HuH-7.5 (cell line): ENCODE data around the gene CES5A.
"Not testable (repeated sequence)": the region's sequence is repeated elsewhere in the genome, so short reads cannot be mapped to it uniquely, and the experiment has no call there.

Source experiments
- DNase-seq: peaks from one replicate; pipeline ENCODE4 v3.0.0; 2011; ENCODE audit warnings: low spot score

Gene CES5A

GRCh38 chr16:55873122-55873521 is 2.1 kb downstream of the CES5A start:
- DNase-seq, result no peak

- no peak for DNase-seq
Observed at GRCh38 chr16:55872130-55872529, 3.0 kb downstream of the CES5A start.

- DNase-seq, result no peak
Observed at GRCh38 chr16:55871411-55872038, 3.6 kb downstream of the CES5A start.

GRCh38 chr16:55868980-55869379 is 6.2 kb downstream of the CES5A start:
- DNase-seq, result no peak

- no peak for DNase-seq
Observed at GRCh38 chr16:55868137-55868536, 7.0 kb downstream of the CES5A start.

GRCh38 chr16:55861288-55861687 is 13.9 kb downstream of the CES5A start:
- no peak for DNase-seq

- not testable (repeated sequence) for DNase-seq
Observed at GRCh38 chr16:55857650-55858049, 17.5 kb downstream of the CES5A start.

GRCh38 chr16:55856950-55857349 is 18.2 kb downstream of the CES5A start:
- DNase-seq, result no peak

- no peak for DNase-seq
Observed at GRCh38 chr16:55853114-55853513, 22.1 kb downstream of the CES5A start.

GRCh38 chr16:55849536-55849935 is 25.6 kb downstream of the CES5A start:
- DNase-seq, result no peak

- no peak for DNase-seq
Observed at GRCh38 chr16:55846598-55847346, 28.4 kb downstream of the CES5A start.

GRCh38 chr16:55843105-55843395 is 32.1 kb downstream of the CES5A start:
- no peak for DNase-seq

GRCh38 chr16:55842369-55843104 is 32.6 kb downstream of the CES5A start:
- peak; percentile 32 for DNase-seq

GRCh38 chr16:55839115-55839514 is 36.1 kb downstream of the CES5A start:
- no peak for DNase-seq

GRCh38 chr16:55836158-55836611 is 39.0 kb downstream of the CES5A start:
- DNase-seq, result no peak

GRCh38 chr16:55835581-55835980 is 39.6 kb downstream of the CES5A start:
- DNase-seq, result no peak

GRCh38 chr16:55835173-55835572 is 40.0 kb downstream of the CES5A start:
- not testable (repeated sequence) for DNase-seq

- no peak for DNase-seq
Observed at GRCh38 chr16:55834049-55834448, 41.1 kb downstream of the CES5A start.

- DNase-seq, result no peak
Observed at GRCh38 chr16:55832773-55833691, 42.1 kb downstream of the CES5A start, which contains the start of gene CES1. Gene CES1 (minus strand): TSS chr16:55833096. CDS start chr16:55833055, 41 bp downstream.

GRCh38 chr16:55832425-55832772 is 42.8 kb downstream of the CES5A start:
- DNase-seq, result no peak

GRCh38 chr16:55830658-55831294 is 44.4 kb downstream of the CES5A start:
- DNase-seq, result no peak

- not testable (repeated sequence) for DNase-seq
Observed at GRCh38 chr16:55829232-55829631, 45.9 kb downstream of the CES5A start.
